CD4-positive, CD25-positive, alpha-beta regulatory T cell (primary cell): Measurements from ENCODE around the gene C2orf74. TPM values are rescaled to one million over a fixed set of nuclear protein-coding genes. Genes with fewer than 3 reads are reported as not detected.
"Not testable (repeated sequence)": the region's sequence is repeated elsewhere in the genome, so short reads cannot be mapped to it uniquely, and the experiment has no call there.

ENCODE experiments used
- ATAC-seq, 2 donors: fragments of 150-1000 bp; cut with Tn5 transposase; one replicate each; pipeline ENCODE4 v1.10.0; 2021; ENCODE audit warnings: low read depth in 2 of 2, moderate number of reproducible peaks in 2 of 2, moderate library complexity in 1 of 2
- DNase-seq, 3 donors: peaks; one replicate each; pipeline versions ENCODE4 v3.0.0 to v3.0.0-alpha.2; 2012 to 2022; ENCODE audit warnings: mixed read lengths in 1 of 3
- H3K27ac ChIP-seq: one replicate; pipeline ENCODE4 v1.7.0; 2013; ENCODE audit warnings: mild to moderate bottlenecking, low read length; ENCODE audit not compliant: insufficient read depth, poor library complexity, severe bottlenecking
- H3K27me3 ChIP-seq: one replicate; pipeline ENCODE4 v1.7.0; 2013; ENCODE audit warnings: low read length; ENCODE audit not compliant: control insufficient read depth, insufficient read depth
- H3K36me3 ChIP-seq: one replicate; pipeline ENCODE4 v1.7.0; 2013; ENCODE audit warnings: mild to moderate bottlenecking, low read length, moderate library complexity; ENCODE audit not compliant: control insufficient read depth, insufficient read depth
- H3K4me1 ChIP-seq: 2 replicates; pipeline ENCODE4 v1.7.0; 2013; ENCODE audit warnings: mild to moderate bottlenecking, low read length; ENCODE audit not compliant: insufficient read depth, control insufficient read depth, poor library complexity, severe bottlenecking
- H3K4me3 ChIP-seq: one replicate; pipeline ENCODE4 v1.7.0; 2013; ENCODE audit warnings: low read depth, mild to moderate bottlenecking, low read length, moderate library complexity
- H3K9me3 ChIP-seq, 2 experiments: 1 replicate in 1 of 2; 2 replicates in 1 of 2; pipeline ENCODE4 v1.7.0; 2013; ENCODE audit warnings: low read length in 2 of 2, mild to moderate bottlenecking in 1 of 2, moderate library complexity in 1 of 2; ENCODE audit not compliant: control insufficient read depth in 2 of 2
- H3K27ac Mint-ChIP-seq, 3 donors: one replicate each; pipeline ENCODE4 v1.8.0; 2020 to 2022; ENCODE audit warnings: mild to moderate bottlenecking in 3 of 3, mixed read lengths in 3 of 3, moderate library complexity in 2 of 3
- H3K27me3 Mint-ChIP-seq: one replicate; pipeline ENCODE4 v1.8.0; 2022; ENCODE audit warnings: mild to moderate bottlenecking, mixed read lengths
- H3K36me3 Mint-ChIP-seq: one replicate; pipeline ENCODE4 v1.8.0; 2020; ENCODE audit warnings: mixed read lengths
- H3K4me1 Mint-ChIP-seq, 4 donors: one replicate each; pipeline ENCODE4 v1.8.0; 2020 to 2022; ENCODE audit warnings: mixed read lengths in 4 of 4, mild to moderate bottlenecking in 1 of 4
- H3K4me3 Mint-ChIP-seq, 4 donors: one replicate each; pipeline ENCODE4 v1.8.0; 2020 to 2022; ENCODE audit warnings: mild to moderate bottlenecking in 4 of 4, mixed read lengths in 4 of 4, moderate library complexity in 3 of 4
- H3K9me3 Mint-ChIP-seq, 7 donors: one replicate each; pipeline ENCODE4 v1.8.0; 2020 to 2022; ENCODE audit warnings: mixed read lengths in 7 of 7, mild to moderate bottlenecking in 3 of 7, moderate library complexity in 2 of 7
- polyA plus RNA-seq, 4 donors: library from polyadenylated mRNA; unstranded; fragments of 300-500 nt; fragmentation: Illumina TruSeq; gene quantifications; one replicate each; pipeline ENCODE4 v1.2.3, GENCODE V29; 2021
- total RNA-seq: library from RNA; stranded (reverse); gene quantifications from one replicate; pipeline ENCODE4 v1.2.3, GENCODE V29; 2022

The C2orf74 gene
- total RNA-seq: 7.6 TPM
- 10 to 100 TPM; 35.1 to 49.8 (median 44.8) TPM for polyA plus RNA-seq

DNA sequence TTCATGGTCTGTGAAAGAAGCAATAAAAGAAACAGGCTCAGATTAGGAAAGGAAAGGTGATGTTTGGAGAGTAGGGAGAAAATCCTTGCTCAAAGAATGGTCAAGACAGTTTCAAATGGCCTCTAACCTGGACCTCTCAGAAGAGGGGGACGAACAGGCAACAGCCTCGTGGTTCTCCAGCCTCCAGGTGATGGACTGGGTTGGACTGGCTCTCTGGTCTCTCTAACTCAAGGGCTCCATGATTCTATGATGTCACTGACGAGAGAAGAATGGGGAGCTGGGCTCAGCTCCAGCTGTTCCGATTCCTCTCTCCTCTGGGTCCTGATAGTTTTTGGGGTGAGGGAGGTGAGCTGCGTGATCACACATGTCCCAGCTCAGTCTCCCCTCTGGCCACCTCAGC is at the start of gene C2orf74:
C2orf74 (plus strand) TSS at position 301 of the 400 bp plus-strand sequence. CDS start 327 bp downstream, outside the sequence.
- no peaks in the 10 kb centered on the region for H3K27me3 ChIP-seq
- H3K36me3 ChIP-seq: peaks cover 39% of the 10 kb centered on the region
- H3K27ac ChIP-seq: no peak within 1 kb of the TSS
- Mint-ChIP-seq H3K4me1 (peaks cover 3 to 10% (median 7%) of the 10 kb centered on the region in 4 donors), H3K4me3 (no peak within 1 kb of the TSS), H3K36me3 (peaks cover 50% of the 10 kb centered on the region), H3K27ac (peak within 1 kb of the TSS in 1 of 3 donors; percentile 52), H3K27me3 (no peaks in the 10 kb centered on the region), H3K9me3 (peaks cover 0 to 8% (median 0%) of the 10 kb centered on the region in 7 donors)
- H3K9me3 ChIP-seq: no peaks in the 10 kb centered on the region
- no peaks in the 10 kb centered on the region for H3K4me1 ChIP-seq
- no peak for ATAC-seq
- no peak for DNase-seq
- H3K4me3 ChIP-seq: no peak within 1 kb of the TSS

DNA sequence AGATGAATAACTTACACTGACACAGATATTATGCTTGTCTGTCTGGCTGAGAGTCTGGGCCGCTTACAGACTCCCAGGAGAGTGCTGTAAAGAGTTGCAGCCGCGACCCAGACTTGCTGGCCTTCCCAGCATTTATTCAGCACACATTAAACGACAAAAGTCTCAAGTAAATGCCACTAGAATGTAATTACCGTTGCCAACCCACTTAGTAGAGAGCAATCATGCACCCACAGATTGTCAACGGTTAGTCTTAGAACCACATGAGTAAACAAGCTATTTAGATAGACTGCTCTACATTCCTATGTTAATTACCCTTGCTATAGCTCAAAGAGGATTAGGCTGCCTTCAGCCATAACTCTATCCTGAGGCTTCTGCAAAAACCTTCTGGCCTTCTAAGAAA is 47.8 kb upstream of the C2orf74 start:
- Mint-ChIP-seq H3K27ac (no peak overlapping the region), H3K36me3 (peaks cover 31% of the 10 kb centered on the region), H3K4me1 (no peaks in the 10 kb centered on the region), H3K4me3 (no peak overlapping the region), H3K9me3 (peaks cover 0 to 4% (median 3%) of the 10 kb centered on the region in 7 donors), H3K27me3 (no peaks in the 10 kb centered on the region)
- Histone ChIP-seq H3K27ac (no peak overlapping the region), H3K36me3 (no peaks in the 10 kb centered on the region), H3K4me1 (no peaks in the 10 kb centered on the region), H3K9me3 (no peaks in the 10 kb centered on the region), H3K27me3 (no peaks in the 10 kb centered on the region), H3K4me3 (no peak overlapping the region)
- DNase-seq: no peak
- no peak for ATAC-seq

DNA sequence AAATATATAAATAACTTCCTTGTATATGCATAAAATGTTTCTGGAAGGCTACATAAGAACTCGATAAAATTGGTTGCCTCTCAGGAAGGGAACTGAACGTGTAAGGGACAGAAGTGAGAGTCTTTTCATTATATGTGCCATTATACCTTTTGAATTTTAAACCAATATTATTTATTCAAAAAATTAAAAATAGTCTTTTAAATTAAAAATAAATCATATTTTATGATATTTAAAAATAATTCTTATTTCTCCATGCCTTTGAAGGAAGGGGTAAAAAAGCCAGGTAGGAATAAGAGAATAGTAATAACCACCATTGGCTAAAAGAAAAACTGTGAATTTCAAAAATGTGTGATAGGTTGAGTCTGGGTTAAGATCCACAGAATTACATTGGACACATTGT is 45.7 kb upstream of the C2orf74 start:
- no peak overlapping the region for H3K4me3 Mint-ChIP-seq
- Histone ChIP-seq H3K4me1 (no peaks in the 10 kb centered on the region), H3K36me3 (peaks cover 4% of the 10 kb centered on the region), H3K9me3 (no peaks in the 10 kb centered on the region), H3K27ac (no peak overlapping the region), H3K4me3 (no peak overlapping the region), H3K27me3 (no peaks in the 10 kb centered on the region)
- H3K36me3 Mint-ChIP-seq: peaks cover 32% of the 10 kb centered on the region
- H3K4me1 Mint-ChIP-seq: no peaks in the 10 kb centered on the region
- no peak overlapping the region for H3K27ac Mint-ChIP-seq
- DNase-seq: no peak
- H3K9me3 Mint-ChIP-seq: peaks cover 0 to 4% (median 3%) of the 10 kb centered on the region in 7 donors
- H3K27me3 Mint-ChIP-seq: no peaks in the 10 kb centered on the region
- ATAC-seq: no peak

DNA sequence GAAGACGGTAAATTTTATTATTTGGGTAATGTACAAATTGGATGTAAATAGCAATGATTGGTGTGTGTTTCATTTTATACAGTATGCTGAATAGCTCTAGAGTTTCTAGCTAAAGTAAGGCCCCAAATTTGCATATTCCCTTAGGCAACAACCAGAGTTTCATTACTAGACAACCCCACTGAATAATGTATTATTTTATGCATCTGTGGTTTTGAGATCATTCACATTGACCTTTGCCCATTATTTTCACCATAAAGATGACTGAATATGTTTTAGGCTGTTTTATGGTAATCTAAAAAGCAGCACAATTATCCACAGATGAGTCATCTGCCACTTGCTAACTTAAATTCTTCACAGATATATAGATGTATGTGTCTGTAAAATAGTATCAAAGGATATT is 44.5 kb upstream of the C2orf74 start:
- H3K9me3 ChIP-seq: no peaks in the 10 kb centered on the region
- H3K4me1 ChIP-seq: no peaks in the 10 kb centered on the region
- H3K27me3 ChIP-seq: no peaks in the 10 kb centered on the region
- H3K36me3 ChIP-seq: peaks cover 4% of the 10 kb centered on the region
- DNase-seq (peak in 1 of 3 donors; percentile 16), ATAC-seq (no peak)
- H3K4me3 ChIP-seq: no peak overlapping the region
- peaks cover 0 to 3% (median 0%) of the 10 kb centered on the region in 7 donors for H3K9me3 Mint-ChIP-seq
- no peaks in the 10 kb centered on the region for H3K4me1 Mint-ChIP-seq
- no peak overlapping the region for H3K27ac ChIP-seq
- no peak overlapping the region for H3K27ac Mint-ChIP-seq
- H3K4me3 Mint-ChIP-seq: no peak overlapping the region
- H3K27me3 Mint-ChIP-seq: no peaks in the 10 kb centered on the region
- peaks cover 25% of the 10 kb centered on the region for H3K36me3 Mint-ChIP-seq

DNA sequence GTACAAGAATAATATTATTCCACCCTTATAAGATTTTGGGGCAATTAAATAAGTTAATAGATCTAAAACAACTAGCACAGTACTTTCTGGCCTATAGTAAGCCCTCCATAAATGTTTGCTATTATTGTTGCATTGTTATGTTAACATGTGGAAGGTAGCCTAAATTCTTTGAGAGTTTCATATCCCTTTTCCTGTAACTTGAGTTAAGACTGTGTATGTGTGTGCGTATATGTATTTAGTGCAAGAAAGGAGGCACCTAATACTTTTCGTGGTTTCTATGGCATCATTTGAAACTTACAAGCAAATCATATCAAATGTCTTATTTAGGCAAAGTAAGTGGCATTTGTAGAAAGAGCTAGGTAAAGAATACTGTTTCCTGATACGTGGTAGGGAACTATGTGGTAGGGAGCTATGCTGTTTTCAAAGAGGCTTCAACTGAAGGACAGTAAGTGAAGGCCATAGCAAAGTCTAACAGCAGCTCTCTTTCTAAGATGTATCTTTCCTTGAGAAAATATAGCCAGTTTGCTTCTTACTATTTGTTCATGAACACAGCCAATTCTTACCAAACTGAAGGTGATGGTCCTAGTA is 36.8 kb upstream of the C2orf74 start:
- Histone ChIP-seq H3K27me3 (no peaks in the 10 kb centered on the region), H3K4me1 (no peaks in the 10 kb centered on the region), H3K4me3 (no peak overlapping the region), H3K9me3 (no peaks in the 10 kb centered on the region), H3K36me3 (no peaks in the 10 kb centered on the region), H3K27ac (no peak overlapping the region)
- peaks cover 0 to 5% (median 3%) of the 10 kb centered on the region in 7 donors for H3K9me3 Mint-ChIP-seq
- H3K27ac Mint-ChIP-seq: no peak overlapping the region
- no peak for DNase-seq
- H3K36me3 Mint-ChIP-seq: peaks cover 4% of the 10 kb centered on the region
- no peak overlapping the region for H3K4me3 Mint-ChIP-seq
- H3K4me1 Mint-ChIP-seq: no peaks in the 10 kb centered on the region
- no peaks in the 10 kb centered on the region for H3K27me3 Mint-ChIP-seq
- ATAC-seq: no peak

DNA sequence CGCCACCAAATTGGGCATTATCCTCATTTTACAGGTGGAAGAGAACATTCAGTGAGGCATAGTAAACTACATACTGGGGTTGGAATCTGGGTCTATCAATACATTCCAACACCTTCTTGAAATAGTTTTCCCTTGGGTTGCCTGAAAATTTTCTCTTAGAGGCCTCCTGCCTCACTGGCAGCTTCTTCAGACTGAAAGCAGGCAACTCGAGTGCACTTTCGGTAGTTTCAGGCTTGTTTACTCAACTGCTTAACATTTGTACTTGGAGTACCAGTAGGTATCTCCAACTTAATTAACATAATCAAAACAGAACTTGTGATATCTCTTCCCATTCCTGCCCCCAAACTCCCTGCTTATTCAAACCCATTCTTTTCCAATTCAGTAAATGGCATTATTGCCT is 36.2 kb upstream of the C2orf74 start:
- H3K27ac Mint-ChIP-seq: no peak overlapping the region
- no peak overlapping the region for H3K4me3 ChIP-seq
- H3K27ac ChIP-seq: no peak overlapping the region
- H3K4me3 Mint-ChIP-seq: no peak overlapping the region
- no peaks in the 10 kb centered on the region for H3K9me3 ChIP-seq
- H3K36me3 Mint-ChIP-seq: peaks cover under 1% of the 10 kb centered on the region
- H3K4me1 Mint-ChIP-seq: no peaks in the 10 kb centered on the region
- DNase-seq: no peak
- no peak for ATAC-seq
- H3K36me3 ChIP-seq: no peaks in the 10 kb centered on the region
- H3K4me1 ChIP-seq: no peaks in the 10 kb centered on the region
- H3K27me3 ChIP-seq: no peaks in the 10 kb centered on the region
- no peaks in the 10 kb centered on the region for H3K27me3 Mint-ChIP-seq
- H3K9me3 Mint-ChIP-seq: peaks cover 0 to 5% (median 3%) of the 10 kb centered on the region in 7 donors

DNA sequence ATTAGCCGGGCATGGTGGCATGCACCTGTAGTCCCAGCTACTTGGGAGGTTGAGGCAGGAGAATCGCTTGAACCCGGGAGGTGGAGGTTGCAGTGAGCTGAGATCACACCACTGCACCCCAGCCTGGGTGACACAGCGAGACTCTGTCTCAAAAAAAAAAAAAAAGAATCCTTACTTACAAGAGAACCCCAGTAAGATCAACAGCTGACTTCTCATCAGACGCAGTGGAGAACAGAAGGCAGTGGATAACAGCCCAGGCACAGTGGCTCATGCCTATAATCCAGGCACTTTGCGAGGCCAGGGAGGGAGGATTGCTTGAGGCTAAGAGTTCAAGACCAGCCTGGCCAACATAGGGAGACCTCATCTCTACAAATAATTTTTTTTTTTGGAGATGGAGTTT is 33.9 kb upstream of the C2orf74 start:
- H3K27me3 Mint-ChIP-seq, H3K36me3 ChIP-seq: not testable (repeated sequence)

DNA sequence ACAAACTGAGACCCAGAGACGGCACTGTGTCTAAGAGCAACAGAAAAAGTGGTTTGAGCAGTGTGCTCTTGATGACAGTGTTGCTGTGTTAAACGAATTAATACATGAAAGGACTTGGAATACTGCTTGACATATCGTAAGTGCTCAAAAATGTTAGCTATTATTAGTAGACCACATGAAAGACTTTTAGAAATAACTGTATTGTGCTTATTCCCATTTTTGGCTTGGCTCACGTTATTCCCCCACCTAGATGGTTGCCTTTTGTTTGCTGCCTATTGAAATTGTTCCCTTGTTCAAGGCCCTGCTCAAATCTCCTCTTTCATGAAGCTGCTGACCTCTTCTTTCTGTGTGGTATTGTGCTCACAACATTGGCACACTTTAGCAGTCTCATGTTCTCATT is 27.8 kb upstream of the C2orf74 start:
- no peak for ATAC-seq
- no peak overlapping the region for H3K27ac ChIP-seq
- no peak overlapping the region for H3K4me3 ChIP-seq
- DNase-seq: no peak
- no peak overlapping the region for H3K27ac Mint-ChIP-seq
- no peaks in the 10 kb centered on the region for H3K36me3 Mint-ChIP-seq
- H3K4me1 ChIP-seq: no peaks in the 10 kb centered on the region
- H3K4me1 Mint-ChIP-seq: no peaks in the 10 kb centered on the region
- no peak overlapping the region for H3K4me3 Mint-ChIP-seq
- no peaks in the 10 kb centered on the region for H3K9me3 ChIP-seq
- no peaks in the 10 kb centered on the region for H3K36me3 ChIP-seq
- no peaks in the 10 kb centered on the region for H3K27me3 ChIP-seq
- peaks cover 0 to 2% (median 0%) of the 10 kb centered on the region in 7 donors for H3K9me3 Mint-ChIP-seq
- peaks cover 5% of the 10 kb centered on the region for H3K27me3 Mint-ChIP-seq

More for the DNA sequence above, 33.9 kb upstream of the C2orf74 start:
- not testable (repeated sequence) for H3K4me3 Mint-ChIP-seq, DNase-seq, H3K36me3 Mint-ChIP-seq, H3K9me3 Mint-ChIP-seq, H3K4me1 ChIP-seq, H3K4me3 ChIP-seq, H3K27ac Mint-ChIP-seq, ATAC-seq, H3K4me1 Mint-ChIP-seq, H3K27me3 ChIP-seq, H3K9me3 ChIP-seq, H3K27ac ChIP-seq
